ENCODE results near the gene PLEKHA7.
A peak's percentile ranks its signal among the peaks of the same experiment; 100 is the strongest.
"Not testable (repeated sequence)": the region's sequence is repeated elsewhere in the genome, so short reads cannot be mapped to it uniquely, and the experiment has no call there.

PLEKHA7 gene

DNA sequence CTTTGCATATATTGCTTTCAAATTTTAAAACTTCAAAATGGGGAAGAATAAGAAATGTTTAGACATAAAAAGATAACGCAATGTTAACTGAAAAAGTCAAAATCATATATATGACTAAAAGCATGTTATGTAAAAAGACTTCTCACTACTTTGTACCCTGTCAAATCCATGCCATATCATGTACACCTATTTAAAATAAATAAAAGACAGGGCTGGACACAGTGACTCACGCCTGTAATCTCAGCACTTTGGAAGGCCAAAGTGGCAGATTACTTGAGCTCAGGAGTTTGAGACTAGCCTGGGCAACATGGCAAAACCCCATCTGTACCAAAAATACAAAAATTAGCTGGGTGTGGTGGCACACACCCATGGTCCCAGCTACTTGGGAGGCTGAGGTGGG, 109.5 kb downstream of the PLEKHA7 start:
- not testable (repeated sequence) for DNase-seq

DNA sequence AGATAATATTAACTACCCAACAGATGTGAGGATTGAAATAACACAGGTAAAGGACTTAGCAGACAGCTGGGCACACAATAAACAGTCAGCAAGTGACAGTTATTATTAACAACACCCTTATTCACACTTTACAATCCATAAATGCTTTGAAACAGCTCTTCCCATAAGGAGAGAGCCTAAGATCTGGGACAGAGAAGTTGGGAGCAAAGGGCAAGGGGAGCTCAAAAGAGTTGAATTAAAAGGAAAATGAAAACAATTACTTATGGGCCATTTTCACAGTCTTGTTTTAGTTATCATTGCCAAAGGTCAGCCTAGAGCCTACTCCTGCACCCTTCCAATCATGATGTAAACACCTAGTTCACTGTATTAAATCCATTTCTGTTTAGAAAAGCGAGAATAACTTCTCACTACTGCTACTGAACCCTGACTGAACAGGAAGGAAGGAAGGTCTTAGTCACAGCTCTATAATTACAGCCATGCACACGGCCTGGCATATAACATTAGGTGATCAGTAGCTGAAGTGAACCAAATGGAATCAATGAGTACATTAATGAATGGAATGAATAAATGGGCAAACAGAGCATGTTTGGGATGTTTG, 111.3 kb downstream of the PLEKHA7 start:
- no peak for DNase-seq

GRCh38 chr11:16902182-16902581, 112.0 kb downstream of the PLEKHA7 start:
- DNase-seq = no peak

DNA sequence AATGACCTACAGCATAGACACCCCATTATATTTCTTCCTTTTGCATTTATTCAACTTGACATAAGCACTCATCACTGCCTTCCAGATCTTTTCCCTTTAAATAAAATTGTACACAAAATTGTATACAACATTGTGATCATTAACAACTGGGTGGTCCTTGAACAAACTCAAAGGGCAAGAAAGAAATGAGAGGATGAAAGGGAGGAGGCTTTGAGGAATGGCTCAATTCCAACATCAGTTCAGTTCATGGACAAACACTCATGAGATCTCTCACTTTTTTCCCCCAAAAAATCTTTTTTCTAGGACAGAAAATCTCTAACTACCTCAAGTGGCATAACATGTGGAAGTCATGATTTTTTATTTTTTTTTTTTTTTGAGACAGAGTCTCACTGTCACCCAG, 113.7 kb downstream of the PLEKHA7 start:
- no peak for DNase-seq

GRCh38 chr11:16899708-16900303, 114.4 kb downstream of the PLEKHA7 start:
- no peak for DNase-seq

DNA sequence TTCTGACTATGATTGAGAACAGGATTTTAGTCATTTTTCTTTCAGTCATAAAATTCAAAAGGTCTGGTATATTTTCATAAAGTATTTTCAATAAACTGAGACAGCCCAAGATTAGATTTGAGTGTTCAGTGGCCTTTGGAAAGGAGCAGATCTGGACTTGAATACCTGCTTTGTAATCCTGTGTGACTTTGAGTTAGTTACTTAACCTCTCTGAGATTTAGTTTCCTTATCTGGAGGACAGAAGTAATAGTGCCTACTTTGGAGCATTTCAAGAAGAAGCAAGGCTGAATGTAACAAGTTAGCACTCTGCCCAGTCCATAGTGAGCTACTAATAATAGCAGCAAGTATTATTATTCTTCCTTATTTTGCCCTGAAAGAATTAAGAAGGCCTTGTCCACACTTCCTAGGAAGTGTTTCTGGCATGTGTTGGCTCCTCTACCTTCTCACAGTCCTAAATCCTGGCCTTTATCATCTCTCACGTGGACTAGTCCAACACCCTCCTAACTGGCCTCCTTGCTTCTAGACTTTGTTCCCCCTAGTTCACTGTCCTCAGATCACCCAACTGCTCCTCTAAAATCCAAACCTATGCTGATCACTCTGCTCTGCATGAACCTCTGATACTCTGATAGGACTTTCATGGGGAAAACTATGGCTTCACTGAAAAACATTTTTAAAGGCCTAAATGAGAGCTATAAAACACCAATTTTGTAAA, 115.8 kb downstream of the PLEKHA7 start:
- no peak for DNase-seq

- no peak for DNase-seq
Observed at GRCh38 chr11:16897470-16898061, 116.6 kb downstream of the PLEKHA7 start.

- no peak for DNase-seq
Observed at GRCh38 chr11:16896729-16897469, 117.3 kb downstream of the PLEKHA7 start.

GRCh38 chr11:16895306-16895705, 118.9 kb downstream of the PLEKHA7 start:
- no peak for DNase-seq

- no peak for DNase-seq
Observed at GRCh38 chr11:16893456-16894066, 120.7 kb downstream of the PLEKHA7 start.

DNA sequence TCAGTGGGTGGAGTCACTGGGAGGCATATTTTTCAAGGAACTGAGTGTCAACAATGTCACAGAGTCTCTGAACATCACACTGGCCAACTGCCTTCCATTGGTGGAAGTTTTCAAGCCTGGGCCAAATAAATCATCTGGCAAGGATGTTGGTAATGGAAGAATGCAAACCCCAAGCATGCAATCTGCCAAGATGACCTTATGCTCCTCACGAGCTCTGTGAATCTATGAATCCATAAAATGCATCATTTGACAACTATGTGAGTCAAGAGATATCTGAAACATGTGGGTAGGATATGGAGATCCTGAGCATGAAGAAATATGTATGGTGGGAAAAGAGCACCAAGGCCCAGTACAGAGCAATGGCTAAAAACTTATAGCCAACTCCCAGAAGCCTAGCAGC, 122.2 kb downstream of the PLEKHA7 start:
- DNase-seq = no peak

DNA sequence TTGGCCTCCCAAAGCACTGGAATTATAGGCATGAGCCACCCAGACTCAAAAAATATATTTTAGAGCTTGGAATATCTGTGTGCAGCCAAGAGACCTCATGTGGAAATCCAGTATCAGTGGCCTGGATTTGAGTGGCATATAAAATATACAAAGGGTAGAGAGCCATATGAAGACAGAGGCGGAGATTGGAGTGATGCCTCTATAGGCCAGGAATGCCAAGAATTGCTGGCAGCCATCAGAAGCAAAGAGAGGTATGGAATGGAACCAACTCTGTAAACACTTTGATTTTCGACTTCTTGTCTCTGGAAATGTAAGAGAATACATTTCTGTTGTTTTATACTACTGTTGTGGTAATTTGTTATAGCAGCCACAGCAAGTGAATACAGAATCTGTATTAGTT, 123.0 kb downstream of the PLEKHA7 start:
- DNase-seq = no peak

- DNase-seq = no peak
Observed at GRCh38 chr11:16890442-16890841, 123.8 kb downstream of the PLEKHA7 start.

DNA sequence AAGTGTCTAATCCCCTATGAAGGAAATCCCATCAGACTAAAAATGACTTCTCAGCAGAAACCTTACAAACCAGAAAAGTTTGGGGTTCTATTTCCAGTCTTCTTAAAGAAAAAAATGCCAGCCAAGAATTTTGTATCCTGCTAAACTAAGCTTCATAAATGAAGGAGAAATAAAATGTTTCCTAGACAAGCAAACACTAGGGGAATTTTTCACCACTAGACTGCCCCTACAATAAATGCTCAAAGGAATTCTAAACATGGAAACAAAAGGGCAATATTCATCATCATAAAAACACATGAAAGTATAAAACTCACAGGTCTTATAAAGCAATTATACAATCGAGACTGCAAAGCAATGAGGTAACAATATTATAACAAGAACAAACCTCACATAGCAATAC, 124.3 kb downstream of the PLEKHA7 start:
- DNase-seq = no peak

- not testable (repeated sequence) for DNase-seq
Observed at GRCh38 chr11:16889010-16889409, 125.2 kb downstream of the PLEKHA7 start.

DNA sequence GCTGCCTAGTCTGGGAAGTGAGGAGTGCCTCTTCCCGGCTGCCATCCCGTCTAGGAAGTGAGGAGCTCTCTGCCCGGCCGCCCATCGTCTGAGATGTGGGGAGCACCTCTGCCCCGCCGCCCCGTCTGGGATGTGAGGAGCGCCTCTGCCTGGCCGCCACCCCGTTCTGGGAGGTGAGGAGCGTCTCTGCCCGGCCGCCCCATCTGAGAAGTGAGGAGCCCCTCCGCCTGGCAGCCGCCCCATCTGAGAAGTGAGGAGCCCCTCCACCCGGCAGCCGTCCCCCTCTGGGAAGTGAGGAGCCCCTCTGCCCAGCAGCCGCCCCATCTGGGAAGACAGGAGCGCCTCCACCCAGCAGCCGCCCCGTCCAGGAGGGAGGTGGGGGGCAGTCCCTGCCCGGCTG, 126.3 kb downstream of the PLEKHA7 start:
- not testable (repeated sequence) for DNase-seq

- DNase-seq = peak; percentile 77
Observed at GRCh38 chr11:16883174-16883573, 131.0 kb downstream of the PLEKHA7 start.

GRCh38 chr11:16881766-16882165, 132.4 kb downstream of the PLEKHA7 start:
- DNase-seq = no peak

DNA sequence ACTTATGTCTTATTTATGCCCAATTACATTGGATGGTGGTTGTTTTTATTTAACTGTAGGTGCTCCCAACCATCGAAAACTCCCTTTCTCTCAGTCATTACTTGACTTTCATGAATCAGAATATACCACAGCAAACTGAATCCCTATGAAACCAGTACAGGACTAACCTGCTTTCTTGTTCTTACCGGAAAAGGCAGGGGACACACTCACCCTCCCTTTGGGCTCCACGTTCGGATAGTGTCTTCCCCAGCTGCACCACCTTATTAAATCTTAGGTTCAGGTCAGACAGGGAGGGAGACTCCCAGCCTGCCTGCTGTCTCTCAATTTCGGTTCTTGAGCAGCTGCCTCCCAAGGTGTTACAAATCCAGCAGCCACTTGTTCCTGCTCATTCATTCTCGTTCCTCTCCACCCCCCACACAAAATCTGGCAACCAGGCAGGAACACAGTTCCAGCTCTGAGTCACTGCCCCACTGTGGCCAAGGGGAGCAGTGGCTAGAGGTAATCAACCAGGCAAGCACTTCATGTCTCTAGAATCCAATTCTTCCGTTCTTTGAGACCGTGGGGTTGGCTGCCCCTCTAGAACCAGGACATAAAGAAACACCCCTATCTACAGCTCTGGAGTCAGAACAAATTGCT, 133.0 kb downstream of the PLEKHA7 start:
- peak; percentile 49 for DNase-seq

DNA sequence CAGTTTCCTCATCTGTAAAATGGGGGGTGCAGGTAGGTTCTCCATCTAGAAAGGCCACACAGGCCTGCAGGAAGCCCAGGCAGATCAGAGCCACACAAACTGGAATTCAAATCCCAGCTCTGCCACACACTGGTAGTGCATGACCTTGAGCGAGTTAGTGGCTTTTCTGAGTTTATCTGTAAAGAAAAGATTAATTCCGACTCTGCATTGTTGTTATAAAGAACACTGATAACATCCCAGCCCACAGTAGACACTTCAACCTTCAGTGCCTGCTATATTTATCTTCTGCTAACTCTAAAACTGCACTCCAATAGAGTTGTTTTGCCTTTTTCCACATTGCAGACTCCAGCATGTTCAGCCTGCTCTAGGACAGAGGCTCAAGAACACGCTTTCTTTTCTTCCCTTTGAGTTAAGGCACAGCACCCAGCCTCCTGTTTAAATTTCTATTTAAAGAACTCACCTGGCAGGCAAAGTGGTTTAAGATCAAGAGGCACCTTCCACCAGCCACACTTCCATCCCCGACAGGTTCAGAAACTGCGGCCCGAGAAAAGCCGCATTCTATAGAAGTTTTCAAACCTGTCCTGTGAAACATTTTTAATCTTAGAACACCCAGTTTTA, 133.9 kb downstream of the PLEKHA7 start:
- DNase-seq = no peak

- no peak for DNase-seq
Observed at GRCh38 chr11:16879690-16880089, 134.5 kb downstream of the PLEKHA7 start.

DNA sequence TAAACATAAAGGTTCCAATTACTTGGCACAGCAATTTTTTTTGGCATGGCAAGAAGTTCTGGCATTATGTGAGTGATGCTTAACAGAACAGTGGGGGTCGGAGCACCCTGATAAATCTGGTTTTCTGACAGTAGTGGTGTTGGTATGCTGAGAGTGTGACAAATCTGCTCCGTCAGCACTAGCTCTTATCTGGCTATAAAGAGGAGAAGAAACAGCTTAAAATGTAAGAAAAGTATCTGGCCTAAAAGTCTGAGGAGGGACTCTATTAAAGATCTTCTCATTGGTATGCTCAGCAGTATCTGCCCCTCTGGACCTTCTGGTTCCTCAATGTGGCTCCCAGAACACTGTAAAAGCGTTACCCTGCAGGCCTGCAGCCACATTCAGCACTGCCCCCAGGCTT, 137.4 kb downstream of the PLEKHA7 start:
- DNase-seq = no peak

Data from OCI-M1 (cell line).